ENCODE data around the gene KCNIP1.

KCNIP1 gene

DNA sequence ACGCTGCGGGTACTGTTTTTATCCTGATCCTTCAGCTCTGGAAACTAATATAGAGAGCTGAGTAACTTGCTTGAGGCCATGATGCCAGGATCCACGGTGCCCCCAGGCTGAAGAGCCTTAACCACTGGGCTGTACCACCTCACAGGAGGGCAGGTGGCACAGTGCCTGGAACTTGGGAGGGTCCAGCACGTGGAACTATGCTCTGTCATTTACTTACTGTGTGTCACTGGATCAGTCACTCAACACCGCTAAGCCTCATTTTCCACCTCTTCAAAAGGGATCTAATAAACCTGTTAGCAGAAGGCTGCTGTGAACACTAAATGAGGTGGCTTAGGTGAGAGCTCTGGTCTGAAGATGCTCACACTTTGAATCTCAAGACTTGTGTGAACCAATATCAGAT lies 29.6 kb downstream of the KCNIP1 start:
- no peaks in the 10 kb centered on the region for H4K20me1 ChIP-seq
- no peak overlapping the region for H3K4me3 ChIP-seq
- no peak overlapping the region for H3K9ac ChIP-seq
- H3K27ac ChIP-seq, result no peak overlapping the region
- TF ChIP-seq Cebpa-rat (IDR thresholded peaks at IDR 0.05), result no peak
- no peak overlapping the region for H3K4me2 ChIP-seq
- no peaks in the 10 kb centered on the region for H3K27me3 ChIP-seq
- H3K4me1 ChIP-seq, result no peaks in the 10 kb centered on the region
- no peaks in the 10 kb centered on the region for H3K36me3 ChIP-seq
- no peaks in the 10 kb centered on the region for H3K9me3 ChIP-seq

DNA sequence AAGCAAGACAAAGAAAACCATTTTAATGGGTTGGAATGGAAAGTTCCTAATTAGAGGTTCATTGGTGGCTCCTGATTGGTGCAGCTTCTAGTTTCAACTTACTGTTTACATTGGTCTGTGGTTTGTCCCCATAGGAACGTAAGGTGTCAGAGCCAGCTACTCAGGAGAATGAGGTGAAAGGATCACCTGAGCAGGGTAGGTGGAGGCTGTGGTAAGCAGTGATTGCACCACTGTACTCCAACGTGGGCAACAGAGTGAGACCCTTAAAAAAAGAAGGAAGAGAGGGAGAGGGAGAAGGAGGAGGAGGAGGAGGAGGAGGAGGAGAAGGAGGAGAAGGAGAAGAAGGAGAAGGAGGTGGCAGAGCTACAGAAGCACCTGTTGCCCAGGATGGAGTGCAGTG lies 30.4 kb downstream of the KCNIP1 start:
- H3K4me2 ChIP-seq, result no peak overlapping the region
- no peak overlapping the region for H3K4me3 ChIP-seq
- no peaks in the 10 kb centered on the region for H4K20me1 ChIP-seq
- H3K9me3 ChIP-seq, result no peaks in the 10 kb centered on the region
- H3K27me3 ChIP-seq, result no peaks in the 10 kb centered on the region
- no peak overlapping the region for H3K9ac ChIP-seq
- H3K27ac ChIP-seq, result no peak overlapping the region
- peaks cover 7% of the 10 kb centered on the region for H3K4me1 ChIP-seq
- H3K36me3 ChIP-seq, result no peaks in the 10 kb centered on the region
- no peak for TF ChIP-seq Cebpa-rat (IDR thresholded peaks at IDR 0.05)

DNA sequence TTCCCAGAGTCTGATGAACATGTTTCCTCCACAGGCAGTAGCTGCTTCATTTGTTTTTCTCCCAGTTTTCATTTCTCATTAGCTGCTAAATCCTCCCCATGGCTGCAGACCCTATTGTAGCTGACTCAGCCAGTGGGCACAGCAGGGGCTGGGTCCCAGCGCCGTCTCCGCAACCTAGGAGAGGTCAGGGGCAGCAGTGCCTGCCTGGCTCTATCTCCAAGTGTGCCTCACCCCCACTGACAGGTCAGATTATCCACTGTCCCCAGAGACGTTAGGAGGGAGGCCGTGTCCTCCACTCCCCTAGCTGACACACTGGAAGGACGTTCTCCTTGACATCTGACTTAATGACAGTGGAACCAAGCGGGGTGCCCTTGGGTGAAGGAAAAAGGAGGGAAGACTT lies 31.1 kb downstream of the KCNIP1 start:
- Histone ChIP-seq H3K4me2 (no peak overlapping the region), H3K4me3 (no peak overlapping the region), H3K4me1 (peaks cover 13% of the 10 kb centered on the region), H3K27ac (no peak overlapping the region), H3K36me3 (no peaks in the 10 kb centered on the region), H3K9ac (no peak overlapping the region), H3K27me3 (no peaks in the 10 kb centered on the region), H4K20me1 (no peaks in the 10 kb centered on the region), H3K9me3 (no peaks in the 10 kb centered on the region)
- TF ChIP-seq Cebpa-rat (IDR thresholded peaks at IDR 0.05), result no peak

DNA sequence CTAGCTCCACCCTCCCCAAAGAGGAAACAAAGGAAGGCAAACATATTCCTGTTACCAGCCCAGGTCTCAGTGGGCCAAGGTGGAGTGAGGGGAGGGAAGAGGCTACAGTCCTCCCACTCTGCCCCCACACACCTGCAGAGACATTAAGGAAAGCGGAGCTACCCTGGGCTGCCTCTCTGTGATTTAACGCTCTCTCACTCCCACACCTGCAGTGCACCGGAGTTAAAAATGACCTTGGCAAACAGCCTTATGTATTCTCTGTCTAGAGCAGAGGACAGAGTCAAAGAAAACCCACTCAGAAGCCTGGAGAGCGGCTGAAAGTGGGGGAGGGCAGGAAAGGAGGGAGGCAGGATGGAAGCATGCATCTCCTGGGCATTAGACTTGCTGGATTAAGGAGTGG lies 32.7 kb downstream of the KCNIP1 start:
- no peaks in the 10 kb centered on the region for H4K20me1 ChIP-seq
- H3K4me1 ChIP-seq, result peaks cover 13% of the 10 kb centered on the region
- H3K27ac ChIP-seq, result no peak overlapping the region
- no peak overlapping the region for H3K9ac ChIP-seq
- no peaks in the 10 kb centered on the region for H3K36me3 ChIP-seq
- no peaks in the 10 kb centered on the region for H3K9me3 ChIP-seq
- no peaks in the 10 kb centered on the region for H3K27me3 ChIP-seq
- no peak overlapping the region for H3K4me2 ChIP-seq
- no peak overlapping the region for H3K4me3 ChIP-seq
- no peak for TF ChIP-seq Cebpa-rat (IDR thresholded peaks at IDR 0.05)

DNA sequence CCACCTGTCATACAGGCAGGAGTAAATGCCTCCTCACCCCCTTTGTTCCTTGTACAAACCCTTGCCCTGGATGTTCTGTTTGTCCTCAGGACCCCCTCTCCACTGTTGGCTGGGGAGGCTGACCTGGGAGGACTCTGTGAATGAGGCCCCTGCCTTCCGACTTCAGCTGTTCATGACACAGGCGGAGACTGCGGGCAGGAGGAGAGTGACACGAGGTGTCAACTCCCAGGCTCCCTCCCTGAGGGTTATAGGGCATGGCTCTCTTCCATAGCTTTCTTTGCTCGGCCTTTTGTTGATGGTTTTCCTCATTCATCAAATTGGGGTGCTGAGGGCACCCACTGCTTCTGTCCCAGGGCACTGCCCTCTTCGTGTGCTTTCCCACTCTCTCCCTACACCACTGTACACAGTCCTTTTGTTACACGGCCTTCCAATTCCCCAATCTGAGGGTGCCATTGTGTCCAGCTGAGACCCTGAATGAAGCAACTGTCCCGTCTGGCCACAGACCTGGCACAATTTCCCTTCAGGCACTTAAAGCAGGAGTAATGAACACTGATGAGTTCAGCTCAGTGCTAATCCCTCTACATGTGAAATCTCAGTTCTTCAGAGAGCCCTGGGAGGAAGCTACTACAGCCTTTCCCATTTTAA lies 33.8 kb downstream of the KCNIP1 start:
- no peaks in the 10 kb centered on the region for H3K36me3 ChIP-seq
- no peaks in the 10 kb centered on the region for H3K27me3 ChIP-seq
- no peak overlapping the region for H3K4me3 ChIP-seq
- peaks cover 13% of the 10 kb centered on the region for H3K4me1 ChIP-seq
- no peaks in the 10 kb centered on the region for H3K9me3 ChIP-seq
- H3K4me2 ChIP-seq, result no peak overlapping the region
- no peak overlapping the region for H3K9ac ChIP-seq
- no peak for TF ChIP-seq Cebpa-rat (IDR thresholded peaks at IDR 0.05)
- H3K27ac ChIP-seq, result no peak overlapping the region
- no peaks in the 10 kb centered on the region for H4K20me1 ChIP-seq

DNA sequence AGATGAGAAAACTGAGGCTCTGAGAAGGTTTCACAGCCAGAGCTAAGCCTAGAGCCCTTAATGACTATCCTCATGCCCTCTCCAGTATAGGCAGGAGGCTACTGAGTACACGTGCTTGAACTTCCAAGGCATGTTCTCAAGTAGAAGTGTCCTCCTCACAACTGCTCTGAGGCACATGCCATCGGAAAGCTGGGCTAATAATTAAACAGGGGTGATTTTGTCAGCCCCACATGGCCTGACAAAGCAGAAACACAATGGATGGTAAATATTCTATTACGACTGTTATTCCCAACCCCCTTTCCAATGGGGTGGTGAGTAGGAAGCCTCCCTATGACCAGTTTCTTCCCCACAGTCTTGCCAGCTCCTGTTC lies 34.3 kb downstream of the KCNIP1 start:
- no peaks in the 10 kb centered on the region for H3K27me3 ChIP-seq
- H3K9me3 ChIP-seq, result no peaks in the 10 kb centered on the region
- no peak overlapping the region for H3K4me3 ChIP-seq
- H3K4me2 ChIP-seq, result no peak overlapping the region
- TF ChIP-seq Cebpa-rat (IDR thresholded peaks at IDR 0.05), result no peak
- no peaks in the 10 kb centered on the region for H4K20me1 ChIP-seq
- H3K27ac ChIP-seq, result no peak overlapping the region
- peaks cover 13% of the 10 kb centered on the region for H3K4me1 ChIP-seq
- no peaks in the 10 kb centered on the region for H3K36me3 ChIP-seq
- no peak overlapping the region for H3K9ac ChIP-seq

DNA sequence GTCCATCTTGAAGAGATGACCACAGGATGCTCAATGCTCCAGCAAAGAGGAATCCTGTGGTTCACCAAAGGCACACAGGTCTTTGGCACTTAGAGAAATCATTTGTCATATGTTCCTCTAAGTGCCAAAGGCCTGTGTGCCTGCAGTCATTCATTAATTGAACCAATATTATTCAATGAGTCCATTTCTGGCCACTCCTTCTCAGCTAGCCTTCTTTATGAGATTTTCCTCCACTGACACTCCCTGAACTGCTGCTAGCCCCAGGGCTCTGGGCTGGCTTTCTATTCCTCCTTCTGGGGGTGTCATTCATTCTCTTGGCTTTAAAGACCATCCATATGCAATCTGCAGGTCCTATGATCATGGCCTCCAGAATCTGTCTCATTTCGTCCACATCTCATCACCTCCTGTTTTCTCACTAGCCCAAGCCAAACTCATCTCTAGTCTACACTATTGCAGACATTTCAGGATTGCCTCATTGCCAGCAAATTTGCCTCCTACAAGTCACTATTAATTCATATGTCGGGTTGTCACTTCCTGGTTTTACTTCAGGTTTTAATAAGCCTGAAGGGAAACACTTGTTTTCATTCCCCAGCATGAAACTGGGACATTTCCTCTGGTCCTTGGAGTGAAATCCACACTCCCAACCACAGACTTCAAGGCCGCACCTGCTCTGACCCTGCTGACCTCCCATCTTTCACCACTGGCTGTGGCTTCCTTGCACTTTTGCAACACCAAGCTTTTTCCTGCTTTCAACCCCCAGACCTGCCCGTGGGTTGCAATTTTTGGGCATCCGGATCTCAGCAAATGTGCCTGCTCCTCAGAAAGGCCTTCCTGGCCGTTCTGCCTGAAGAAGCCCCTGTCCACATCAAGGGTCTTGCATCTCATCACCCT lies 35.1 kb downstream of the KCNIP1 start:
- Histone ChIP-seq H3K27ac (no peak overlapping the region), H3K36me3 (no peaks in the 10 kb centered on the region), H3K4me3 (no peak overlapping the region), H3K27me3 (no peaks in the 10 kb centered on the region), H3K9ac (no peak overlapping the region), H3K4me2 (peak overlapping the region; percentile 67), H3K9me3 (no peaks in the 10 kb centered on the region), H3K4me1 (peaks cover 13% of the 10 kb centered on the region), H4K20me1 (no peaks in the 10 kb centered on the region)
- TF ChIP-seq Cebpa-rat (IDR thresholded peaks at IDR 0.05), result no peak

DNA sequence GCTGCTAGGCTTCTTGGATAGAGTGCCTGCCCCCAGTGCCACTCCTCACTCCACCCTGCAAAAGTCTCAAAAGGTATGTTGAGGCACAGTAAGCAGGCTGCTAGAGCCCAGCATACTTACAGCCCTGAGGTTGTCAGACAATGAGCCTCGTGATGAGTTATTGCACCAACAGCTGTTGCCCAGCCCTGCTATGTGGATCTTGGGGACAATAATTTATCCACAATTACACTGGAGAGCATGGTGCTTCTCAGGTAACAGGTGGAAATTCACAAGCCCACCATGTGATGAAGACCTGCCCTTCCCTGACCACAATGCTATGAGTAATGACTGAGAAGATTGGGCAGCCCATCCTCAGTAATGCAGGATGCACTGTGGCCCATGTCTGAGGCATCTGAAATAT lies 36.5 kb downstream of the KCNIP1 start:
- H4K20me1 ChIP-seq, result no peaks in the 10 kb centered on the region
- no peak overlapping the region for H3K4me3 ChIP-seq
- H3K36me3 ChIP-seq, result no peaks in the 10 kb centered on the region
- no peak for TF ChIP-seq Cebpa-rat (IDR thresholded peaks at IDR 0.05)
- H3K4me1 ChIP-seq, result peaks cover 13% of the 10 kb centered on the region
- H3K27me3 ChIP-seq, result no peaks in the 10 kb centered on the region; the same call in 1 of the 2 replicates
- H3K4me2 ChIP-seq, result no peak overlapping the region
- H3K27ac ChIP-seq, result no peak overlapping the region
- no peak overlapping the region for H3K9ac ChIP-seq
- peaks cover 5% of the 10 kb centered on the region for H3K9me3 ChIP-seq

DNA sequence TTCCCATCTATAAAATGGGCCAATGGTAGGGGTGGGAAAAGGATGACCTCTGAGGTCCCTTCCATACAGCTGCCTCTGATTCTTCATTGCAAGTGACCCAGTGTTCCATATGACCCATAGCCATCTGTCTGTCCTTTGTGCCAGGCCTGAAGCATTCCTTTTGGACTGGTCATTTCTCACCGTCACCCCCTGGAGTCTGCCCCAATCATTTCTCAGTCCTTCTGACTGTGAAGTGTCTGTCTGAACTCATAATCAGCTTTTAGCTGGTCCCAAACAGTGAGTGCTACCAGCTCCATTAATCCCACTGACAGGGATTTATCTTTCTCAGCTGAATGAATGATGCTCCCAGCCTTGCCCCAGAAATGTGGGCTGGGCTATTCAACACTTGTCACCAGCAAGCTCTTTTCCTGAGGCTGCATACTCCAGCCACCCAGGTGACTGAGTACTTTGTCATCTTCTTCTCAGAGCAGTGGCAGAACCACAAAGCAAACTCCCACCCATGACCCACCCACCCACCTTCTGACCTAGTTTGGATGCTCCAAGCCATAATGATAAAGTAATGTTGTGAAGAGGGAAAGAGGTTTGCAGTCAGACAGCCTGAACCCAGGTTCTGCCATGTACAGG lies 37.4 kb downstream of the KCNIP1 start:
- no peak for TF ChIP-seq Cebpa-rat (IDR thresholded peaks at IDR 0.05)
- no peak overlapping the region for H3K27ac ChIP-seq
- H3K4me1 ChIP-seq, result peaks cover 13% of the 10 kb centered on the region

DNA sequence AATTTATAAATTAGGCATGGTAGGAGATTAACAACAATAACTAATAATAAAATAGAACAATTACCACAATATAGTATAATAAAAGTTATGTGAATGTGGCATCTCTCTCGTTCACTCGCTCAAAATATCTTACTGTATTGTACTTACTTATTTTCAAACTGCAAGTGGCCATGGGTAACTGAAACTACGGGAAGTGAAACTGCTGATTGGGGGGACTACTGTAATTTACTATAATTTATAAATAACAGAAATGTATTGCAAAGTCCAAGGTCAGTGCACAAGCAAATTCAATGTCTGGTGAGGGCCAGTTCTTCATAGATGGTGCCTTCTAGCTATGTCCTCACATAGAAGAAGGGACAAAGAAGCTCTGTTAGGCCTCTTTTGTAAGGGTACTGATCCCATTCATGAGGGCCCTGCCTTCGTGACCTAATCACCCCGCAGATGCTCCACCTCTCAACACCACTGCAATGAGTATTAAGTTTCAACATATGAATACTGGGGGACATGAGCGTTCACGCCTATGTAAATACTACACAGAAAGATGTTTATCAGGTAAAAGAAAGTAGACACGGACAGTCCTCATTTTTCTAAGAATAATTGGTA lies 39.0 kb downstream of the KCNIP1 start:
- H3K36me3 ChIP-seq, result no peaks in the 10 kb centered on the region
- peaks cover 13% of the 10 kb centered on the region for H3K4me1 ChIP-seq
- H3K4me3 ChIP-seq, result no peak overlapping the region
- no peak overlapping the region for H3K27ac ChIP-seq
- no peak for TF ChIP-seq Cebpa-rat (IDR thresholded peaks at IDR 0.05)
- H3K4me2 ChIP-seq, result no peak overlapping the region
- peaks cover 13% of the 10 kb centered on the region for H3K27me3 ChIP-seq
- no peak overlapping the region for H3K9ac ChIP-seq
- no peaks in the 10 kb centered on the region for H4K20me1 ChIP-seq
- H3K9me3 ChIP-seq, result peaks cover 17% of the 10 kb centered on the region

More for the DNA sequence above, 37.4 kb downstream of the KCNIP1 start:
- Histone ChIP-seq H3K36me3 (no peaks in the 10 kb centered on the region), H3K4me3 (no peak overlapping the region), H3K9me3 (peaks cover 14% of the 10 kb centered on the region), H3K9ac (no peak overlapping the region), H3K27me3 (peaks cover 6% of the 10 kb centered on the region), H3K4me2 (no peak overlapping the region), H4K20me1 (no peaks in the 10 kb centered on the region)
